Activated CD8-positive, alpha-beta T cell treated with anti-CD3 and anti-CD28 coated beads for 36 hours (primary cell): ENCODE results near the gene ATIC. TPM values are rescaled to one million over a fixed set of nuclear protein-coding genes. Genes with fewer than 3 reads are reported as not detected.

ENCODE experiments used
- ATAC-seq: fragments of 200-7000 bp; cut with Tn5 transposase; one replicate; pipeline ENCODE4 v1.10.0; 2021; ENCODE audit warnings: mild to moderate bottlenecking, moderate library complexity
- CTCF ChIA-PET: fragments of 350-600 bp; sonication (Branson Sonifier 250); formaldehyde crosslinking; loops from one replicate; lab custom pipeline; 2021; ENCODE audit warnings: antibody characterized with exemption; lab: Charles Lee
- POLR2A ChIA-PET: fragments of 350-600 bp; sonication (Branson Sonifier 250); formaldehyde crosslinking; loops from one replicate; lab custom pipeline; 2021; ENCODE audit warnings: antibody characterized with exemption; lab: Charles Lee
- DNase-seq: peaks from one replicate; pipeline ENCODE4 v3.0.0-alpha.2; 2020
- H3K27ac Mint-ChIP-seq: one replicate; pipeline ENCODE4 v1.8.0; 2021; ENCODE audit warnings: mild to moderate bottlenecking, mixed read lengths
- H3K27me3 Mint-ChIP-seq: one replicate; pipeline ENCODE4 v1.8.0; 2021; ENCODE audit warnings: mixed read lengths
- H3K36me3 Mint-ChIP-seq: one replicate; pipeline ENCODE4 v1.8.0; 2021; ENCODE audit warnings: low read depth, mixed read lengths
- H3K4me1 Mint-ChIP-seq: one replicate; pipeline ENCODE4 v1.8.0; 2021; ENCODE audit warnings: low read depth, mixed read lengths
- H3K4me3 Mint-ChIP-seq: one replicate; pipeline ENCODE4 v1.8.0; 2021; ENCODE audit warnings: mild to moderate bottlenecking, moderate library complexity, mixed read lengths
- H3K9me3 Mint-ChIP-seq: one replicate; pipeline ENCODE4 v1.8.0; 2021; ENCODE audit warnings: mixed read lengths
- CTCF ChIP-seq: fragments of 200-600 bp; IDR thresholded peaks from one replicate; pipeline ENCODE4 v1.8.0; 2022; ENCODE audit warnings: antibody characterized with exemption, mild to moderate bottlenecking
- intact Hi-C: fragments of 100-400 bp; cut with micrococcal nuclease; formaldehyde crosslinking; loops from one replicate; pipeline ENCODE4 v1.10.0; 2022
- total RNA-seq, 2 experiments: library from RNA; stranded (reverse); gene quantifications; one replicate each; pipeline ENCODE4 v1.2.3, GENCODE V29; 2021

The ATIC gene
- total RNA-seq, 2 experiments from 2014 or later: 309 to 319 TPM

GRCh38 chr2:215397632-215398341 lies 85.9 kb downstream of the ATIC start:
- ATAC-seq (no peak), DNase-seq (no peak)
- no peaks in the 10 kb centered on the region for H3K36me3 Mint-ChIP-seq
- ChIA-PET POLR2A (no interaction called here), CTCF (no interaction called here)
- H3K9me3 Mint-ChIP-seq: no peaks in the 10 kb centered on the region
- H3K27ac Mint-ChIP-seq: no peak overlapping the region
- no peak for TF ChIP-seq CTCF
- H3K4me3 Mint-ChIP-seq: no peak overlapping the region
- peaks cover 5% of the 10 kb centered on the region for H3K27me3 Mint-ChIP-seq
- no peaks in the 10 kb centered on the region for H3K4me1 Mint-ChIP-seq
- intact Hi-C loops: no loop called here

GRCh38 chr2:215399067-215399716 lies 87.3 kb downstream of the ATIC start:
- Mint-ChIP-seq H3K27me3 (peaks cover 1% of the 10 kb centered on the region), H3K4me1 (no peaks in the 10 kb centered on the region), H3K9me3 (no peaks in the 10 kb centered on the region), H3K4me3 (no peak overlapping the region), H3K27ac (no peak overlapping the region), H3K36me3 (no peaks in the 10 kb centered on the region)
- POLR2A ChIA-PET: no interaction called here
- DNase-seq (no peak), ATAC-seq (no peak)
- TF ChIP-seq CTCF: no peak
- intact Hi-C loops: no loop called here
- CTCF ChIA-PET: no interaction called here

Other genes with a start within 250 kb of the ATIC start
- gene ABCA12, start 173.4 kb upstream of the ATIC start, total RNA-seq: not detected
- gene FN1, start 124.0 kb downstream of the ATIC start, total RNA-seq: under 1 TPM in 1 of 2 experiments, not detected in 1; 0.11 TPM